HG03354 (cell line): Measurements from ENCODE around the gene NFATC1.

Experiments used
- ATAC-seq: cut with Tn5 transposase; IDR thresholded peaks from one replicate; pipeline ENCODE4 v1.9.1; 2021; ENCODE audit warnings: mild to moderate bottlenecking; ENCODE audit not compliant: unreplicated experiment, poor library complexity, severe bottlenecking

Gene NFATC1

DNA sequence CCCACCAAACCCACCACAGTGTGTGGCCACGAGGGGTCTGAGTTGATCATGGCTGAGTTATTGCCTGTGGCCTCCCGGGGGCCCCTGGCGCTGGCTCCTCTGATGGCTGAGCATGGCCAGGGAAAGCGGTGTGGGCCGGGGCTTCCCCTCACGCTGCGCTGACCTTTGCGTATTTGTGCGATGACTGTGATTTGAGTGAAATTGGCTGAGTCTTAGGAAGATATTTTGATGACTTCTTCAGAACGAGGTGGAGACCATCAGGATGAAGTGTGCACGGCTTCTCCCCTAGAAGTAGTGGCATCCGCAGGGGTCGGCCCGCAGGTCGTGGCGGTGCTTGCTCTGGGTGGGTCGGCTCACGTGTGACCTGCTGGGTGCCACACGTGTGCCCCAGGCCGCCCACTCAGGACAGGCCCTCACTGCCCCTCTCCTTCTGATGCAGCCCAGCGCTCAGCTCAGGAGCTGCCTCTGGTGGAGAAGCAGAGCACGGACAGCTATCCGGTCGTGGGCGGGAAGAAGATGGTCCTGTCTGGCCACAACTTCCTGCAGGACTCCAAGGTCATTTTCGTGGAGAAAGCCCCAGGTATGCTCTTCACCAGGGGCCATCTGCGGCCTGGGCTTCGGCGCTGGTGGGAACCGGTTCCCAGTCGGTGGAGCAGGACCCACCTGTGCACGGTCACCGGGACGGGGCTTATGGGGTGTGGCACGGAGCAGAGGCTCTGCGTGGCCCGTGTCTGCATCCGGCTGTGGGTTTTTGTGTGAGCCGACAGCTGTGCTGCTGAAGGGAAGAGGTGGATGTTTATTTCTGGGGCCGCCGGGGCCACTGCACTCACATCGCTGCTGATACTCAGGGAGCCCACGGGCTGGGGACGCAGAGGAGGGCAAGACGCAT is 55.8 kb downstream of the NFATC1 start:
- no peak for ATAC-seq

DNA sequence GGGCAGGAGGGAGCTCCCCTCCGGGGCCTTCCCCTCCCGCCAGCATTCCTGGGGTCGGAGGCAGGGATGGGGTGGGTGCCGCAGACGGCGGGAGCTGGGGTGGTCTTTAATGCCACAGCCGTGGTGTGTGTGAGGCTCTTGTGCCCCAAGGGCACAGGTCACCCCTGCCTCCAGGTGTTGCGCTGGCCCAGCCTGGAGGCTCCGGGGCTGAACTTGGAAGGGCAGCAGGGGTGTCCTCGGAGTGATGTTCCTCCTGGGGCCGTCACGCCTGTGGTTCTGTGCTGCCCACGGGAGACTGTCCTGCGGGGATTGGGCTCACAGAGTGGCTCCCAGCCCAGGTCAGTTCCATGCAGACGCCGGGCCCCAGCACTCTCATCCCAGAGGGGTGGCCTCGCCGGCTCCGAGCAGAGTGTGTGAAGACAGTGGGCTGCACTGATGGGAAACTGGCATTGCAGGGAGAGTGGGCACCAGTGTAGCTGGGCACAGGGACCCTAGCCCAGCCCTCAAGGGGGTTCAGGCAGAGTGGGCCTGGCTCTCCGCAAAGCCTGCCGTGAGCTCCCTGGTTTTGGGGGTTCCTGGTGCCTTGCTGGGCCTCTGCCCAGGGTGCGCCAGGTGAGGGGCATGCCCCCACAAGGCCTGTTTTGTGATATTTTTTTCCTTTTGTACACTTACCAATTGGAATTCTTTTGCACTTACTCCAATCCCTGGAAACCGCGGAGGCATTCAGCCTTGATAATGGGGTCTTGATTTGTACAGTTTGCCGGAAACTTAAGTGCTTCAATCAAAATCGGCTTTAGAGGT is 56.7 kb downstream of the NFATC1 start:
- ATAC-seq, result no peak

- ATAC-seq, result no peak
Observed at GRCh38 chr18:79452991-79453645, 57.4 kb downstream of the NFATC1 start.

DNA sequence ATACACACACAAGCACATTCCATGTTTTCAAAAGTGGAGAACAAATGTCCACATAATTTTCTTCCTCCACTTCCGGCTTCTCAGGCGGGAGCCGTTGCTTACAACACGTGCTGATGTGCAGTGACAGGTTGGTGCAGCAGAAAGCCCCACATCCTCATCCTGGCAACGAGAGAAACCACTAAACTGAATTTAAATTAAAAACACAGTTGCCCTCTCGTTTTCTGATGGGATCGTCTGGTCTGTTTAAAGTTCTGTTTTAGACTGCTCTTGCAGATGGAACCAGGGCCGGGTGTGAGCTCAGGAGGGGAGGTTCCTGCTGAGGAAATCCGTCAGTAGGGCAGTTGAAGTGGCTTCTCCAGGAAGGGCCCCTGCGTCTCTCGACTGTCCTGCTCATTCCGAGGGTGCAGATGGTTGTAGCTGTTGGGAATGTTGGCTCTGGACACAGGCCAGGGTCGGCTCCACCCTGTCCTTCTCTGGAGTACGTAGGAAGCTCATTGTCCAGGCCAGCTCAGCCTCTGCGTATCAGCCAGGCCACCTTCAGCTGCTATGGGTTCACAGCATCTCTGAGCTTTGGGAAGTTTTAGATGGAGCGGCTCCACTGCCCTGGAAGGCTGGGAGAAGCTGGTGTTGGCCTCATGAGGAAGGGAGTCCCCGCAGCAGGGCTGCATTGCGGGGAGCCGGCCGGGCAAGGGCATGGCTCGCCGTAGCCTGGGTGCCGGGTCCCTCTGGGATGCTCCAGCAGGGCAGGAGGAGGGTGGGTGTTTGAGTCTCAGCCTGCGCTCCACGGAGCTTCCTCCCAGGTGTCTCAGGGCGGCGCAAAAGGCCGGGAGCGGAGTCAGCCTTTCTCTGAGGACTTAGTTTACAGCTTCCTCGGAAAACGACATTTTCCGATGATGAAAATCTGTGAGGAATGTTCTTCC is 58.3 kb downstream of the NFATC1 start:
- no peak for ATAC-seq

GRCh38 chr18:79455261-79455660 is 59.5 kb downstream of the NFATC1 start:
- ATAC-seq, result no peak

- no peak for ATAC-seq
Observed at GRCh38 chr18:79456105-79456980, 60.6 kb downstream of the NFATC1 start.

DNA sequence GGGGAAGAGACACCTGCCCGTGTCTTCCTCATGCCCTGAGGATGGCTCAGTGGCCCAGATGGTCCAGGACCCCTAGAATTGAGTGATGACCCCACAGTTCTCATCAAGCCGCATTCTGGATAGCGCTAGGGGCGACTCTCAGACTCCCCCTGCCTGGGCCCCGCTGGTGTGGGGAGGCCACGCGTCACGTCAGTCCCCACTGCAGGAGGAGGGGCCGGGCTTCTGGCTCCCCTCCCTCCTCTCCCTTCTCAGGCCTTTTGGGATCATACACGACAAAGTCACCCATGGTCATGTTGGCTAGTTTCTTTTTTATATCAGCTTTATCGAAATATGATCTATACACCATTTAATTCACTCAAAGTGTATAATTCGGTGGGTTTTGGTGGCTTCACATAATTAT is 61.5 kb downstream of the NFATC1 start:
- no peak for ATAC-seq

DNA sequence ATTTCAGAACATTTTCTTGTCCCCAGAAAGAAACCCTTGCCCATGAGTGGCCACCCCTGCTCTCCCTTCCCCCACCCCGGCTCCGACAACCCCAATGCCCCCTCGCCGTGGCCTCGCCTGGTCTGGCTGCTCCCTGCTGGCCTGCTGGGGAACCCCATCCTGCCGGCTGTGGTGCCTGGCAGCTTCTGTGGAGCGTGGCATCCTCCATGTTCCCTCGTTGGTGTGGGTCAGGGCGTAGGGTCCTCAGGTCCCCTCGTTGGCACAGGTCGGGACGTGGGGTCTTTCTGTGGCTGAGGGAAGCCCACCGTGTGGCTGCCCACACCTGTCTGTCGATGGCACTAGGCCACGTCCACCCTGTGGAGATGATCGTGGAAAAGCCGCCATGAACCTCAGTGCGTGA is 61.9 kb downstream of the NFATC1 start:
- ATAC-seq, result no peak

- ATAC-seq, result no peak
Observed at GRCh38 chr18:79458131-79458838, 62.6 kb downstream of the NFATC1 start.

DNA sequence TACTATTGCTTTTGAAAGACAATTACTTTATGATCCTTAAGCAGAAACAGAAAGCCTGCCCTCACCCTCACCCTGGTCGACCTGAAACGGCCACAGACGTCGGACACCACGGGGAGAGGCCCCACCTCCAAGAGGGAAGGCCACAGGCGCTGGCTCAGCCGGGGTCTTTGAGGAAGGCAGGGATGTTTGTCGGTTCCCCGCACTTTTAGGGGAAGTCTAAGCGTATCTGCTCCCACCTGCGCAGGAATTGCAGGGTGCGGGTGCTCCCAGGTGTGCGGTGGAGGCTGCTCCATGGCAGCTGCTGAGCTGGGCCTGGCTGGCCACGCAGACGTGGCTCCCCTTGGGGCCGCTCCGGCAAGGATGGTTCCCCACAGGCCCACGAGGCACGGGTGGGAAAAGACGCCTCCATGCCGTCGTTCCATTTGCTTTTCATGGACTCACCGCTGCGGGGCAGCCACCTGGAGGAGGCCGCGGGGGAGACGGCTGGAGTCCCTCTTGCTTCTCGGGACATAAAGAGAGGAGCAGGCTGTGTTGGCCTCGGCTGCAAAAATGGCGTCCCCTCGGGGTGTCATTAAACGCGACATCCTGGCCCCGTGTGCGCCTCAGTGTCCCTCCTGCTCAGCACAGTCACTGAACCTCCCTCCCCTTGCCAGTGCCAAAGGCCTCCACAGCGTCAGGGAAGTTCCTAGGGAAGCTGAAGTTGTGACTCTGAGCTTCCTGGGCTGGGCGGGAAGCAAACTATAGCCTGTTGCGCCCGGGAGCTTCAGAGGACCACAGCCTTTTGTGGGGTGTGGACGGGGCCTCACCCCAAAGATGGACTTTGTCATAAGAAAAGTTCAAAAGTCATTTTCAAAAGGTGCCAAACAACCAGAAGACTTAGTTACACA is 63.4 kb downstream of the NFATC1 start:
- no peak for ATAC-seq

GRCh38 chr18:79459946-79460480 is 64.3 kb downstream of the NFATC1 start:
- peak; percentile 35 for ATAC-seq

DNA sequence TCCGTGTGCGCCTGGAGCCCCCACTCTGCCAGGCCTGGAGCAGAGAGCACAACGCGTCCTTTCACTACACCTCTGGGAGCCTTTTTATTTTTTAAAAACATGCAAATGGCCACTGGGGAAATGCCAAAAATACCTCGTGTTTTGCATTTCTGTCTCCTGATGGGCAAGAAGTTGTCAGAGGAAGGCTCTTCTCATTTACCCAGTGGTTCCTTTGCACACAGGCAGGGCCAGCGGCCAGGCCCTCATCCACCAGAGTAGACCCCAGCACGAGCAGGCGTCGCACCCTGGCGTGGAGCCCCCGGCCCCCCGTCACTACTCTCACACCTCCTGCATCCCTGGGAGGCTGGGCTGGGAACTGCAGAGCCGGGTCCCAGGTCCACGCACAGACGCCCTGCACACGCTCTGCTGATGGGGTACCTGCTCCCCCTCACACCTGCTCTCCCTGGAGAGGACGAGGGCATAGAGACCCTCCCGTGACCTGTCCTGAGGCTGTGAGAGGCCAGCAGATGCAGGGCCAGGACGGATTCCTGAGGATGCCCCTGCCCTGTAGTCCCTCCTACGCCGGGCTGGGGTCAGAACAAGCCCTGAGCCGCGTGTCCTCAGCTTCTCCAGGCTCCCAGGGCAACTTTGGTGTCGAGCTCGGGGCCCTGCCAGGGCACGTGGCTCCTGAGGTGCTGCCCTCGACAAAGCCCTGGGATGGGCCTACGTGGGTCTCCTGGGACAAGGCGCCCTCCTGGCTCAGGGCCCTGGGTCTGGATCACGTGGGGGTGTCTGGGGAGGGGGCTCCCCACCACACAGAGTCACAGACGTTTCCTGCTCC is 65.0 kb downstream of the NFATC1 start:
- ATAC-seq, result peak; percentile 80

DNA sequence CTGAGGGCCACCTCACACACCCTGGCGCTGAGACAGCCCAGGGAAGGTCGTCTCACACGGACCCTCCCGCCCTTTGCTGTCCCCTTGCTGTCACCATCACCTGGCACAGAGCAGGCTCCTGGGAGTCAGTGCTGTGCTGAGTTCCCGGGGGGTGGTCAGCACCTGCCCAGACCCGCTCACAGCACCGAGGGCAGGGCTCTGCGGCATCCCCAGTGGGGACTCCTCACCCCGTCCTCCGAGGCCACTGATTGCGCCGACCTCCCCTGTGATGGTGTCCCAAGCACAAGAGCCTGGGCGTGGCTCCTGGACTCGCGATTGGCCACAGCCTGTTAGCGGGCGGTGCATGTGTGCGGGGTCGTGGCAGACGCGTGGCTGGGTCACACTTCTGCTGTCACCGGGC is 65.9 kb downstream of the NFATC1 start:
- ATAC-seq, result no peak

GRCh38 chr18:79463424-79463960 is 67.8 kb downstream of the NFATC1 start:
- no peak for ATAC-seq

DNA sequence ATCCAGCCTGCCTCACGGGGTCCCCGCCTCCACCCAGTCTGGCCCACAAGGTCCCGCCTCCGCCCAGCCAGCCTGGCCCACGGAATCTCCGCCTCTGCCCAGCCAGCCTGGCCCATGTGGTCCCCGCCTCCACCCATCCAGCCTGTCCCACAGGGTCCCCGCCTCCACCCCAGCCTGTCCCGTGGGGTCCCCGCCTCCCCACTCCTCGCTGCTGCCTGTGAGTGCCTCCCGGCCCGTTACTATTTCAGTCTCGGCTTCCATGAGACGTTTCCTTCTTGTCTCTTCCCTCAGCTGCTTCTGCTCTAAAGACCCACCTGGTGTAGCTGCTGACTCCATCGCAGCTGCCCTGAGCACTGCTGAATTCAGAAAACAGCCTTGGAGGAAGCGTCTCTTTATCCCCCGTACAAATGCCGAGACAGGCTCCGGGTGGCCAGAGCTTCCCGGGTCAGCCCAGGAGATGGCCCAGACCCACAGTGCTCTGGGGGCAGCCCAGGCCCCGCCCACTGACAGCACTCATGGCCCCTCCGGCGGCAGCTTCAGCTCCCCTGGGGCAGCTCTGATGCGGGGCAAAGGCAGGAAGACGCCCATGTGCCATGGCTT is 69.8 kb downstream of the NFATC1 start:
- peak; percentile 74 for ATAC-seq
